ENCODE data around the gene REC114.

The REC114 gene

GRCh38 chr15:73600413-73601335 lies 157.7 kb downstream of the REC114 start:
- TF ChIP-seq TAF1 (IDR thresholded peaks at IDR 0.05; ENCODE audit: borderline replicate concordance, insufficient read depth, low read length) (no peak), SIN3A (IDR thresholded peaks at IDR 0.05; ENCODE audit: borderline replicate concordance, insufficient read depth, low read length) (no peak), POLR2AphosphoS5 (IDR thresholded peaks at IDR 0.05; ENCODE audit: low read depth, low read length) (no peak), FOXP2 (optimal IDR thresholded peaks at IDR 0.05; ENCODE audit: borderline replicate concordance, extremely low read depth, extremely low read length, insufficient read depth) (no peak), REST (IDR thresholded peaks at IDR 0.05; ENCODE audit: insufficient read depth in 1 of 2, low read depth in 2 of 2, low read length in 2 of 2) (no peak)

GRCh38 chr15:73601451-73602445 lies 158.8 kb downstream of the REC114 start:
- no peak for TF ChIP-seq TAF1 (IDR thresholded peaks at IDR 0.05; ENCODE audit: borderline replicate concordance, insufficient read depth, low read length)
- peak; percentile 86; the same call in 1 of the 2 replicates for TF ChIP-seq SIN3A (IDR thresholded peaks at IDR 0.05; ENCODE audit: borderline replicate concordance, insufficient read depth, low read length)
- TF ChIP-seq FOXP2 (optimal IDR thresholded peaks at IDR 0.05; ENCODE audit: borderline replicate concordance, extremely low read depth, extremely low read length, insufficient read depth): peak; percentile 24
- TF ChIP-seq POLR2AphosphoS5 (IDR thresholded peaks at IDR 0.05; ENCODE audit: low read depth, low read length): 0 out of 2 replicates have a peak, but pooled peaks have one; percentile 29

GRCh38 chr15:73602446-73602843 lies 159.5 kb downstream of the REC114 start:
- TF ChIP-seq SIN3A (IDR thresholded peaks at IDR 0.05; ENCODE audit: borderline replicate concordance, insufficient read depth, low read length): no peak

GRCh38 chr15:73602992-73603391 lies 160.0 kb downstream of the REC114 start:
- TF ChIP-seq REST (IDR thresholded peaks at IDR 0.05; ENCODE audit: insufficient read depth in 1 of 2, low read depth in 2 of 2, low read length in 2 of 2): no peak
- TF ChIP-seq POLR2AphosphoS5 (IDR thresholded peaks at IDR 0.05; ENCODE audit: low read depth, low read length): no peak
- TF ChIP-seq SIN3A (IDR thresholded peaks at IDR 0.05; ENCODE audit: borderline replicate concordance, insufficient read depth, low read length): no peak
- TF ChIP-seq TAF1 (IDR thresholded peaks at IDR 0.05; ENCODE audit: borderline replicate concordance, insufficient read depth, low read length): no peak
- no peak for TF ChIP-seq FOXP2 (optimal IDR thresholded peaks at IDR 0.05; ENCODE audit: borderline replicate concordance, extremely low read depth, extremely low read length, insufficient read depth)

- TF ChIP-seq REST (IDR thresholded peaks at IDR 0.05; ENCODE audit: insufficient read depth in 1 of 2, low read depth in 2 of 2, low read length in 2 of 2) (no peak), FOXP2 (optimal IDR thresholded peaks at IDR 0.05; ENCODE audit: borderline replicate concordance, extremely low read depth, extremely low read length, insufficient read depth) (no peak), POLR2AphosphoS5 (IDR thresholded peaks at IDR 0.05; ENCODE audit: low read depth, low read length) (no peak), TAF1 (IDR thresholded peaks at IDR 0.05; ENCODE audit: borderline replicate concordance, insufficient read depth, low read length) (no peak), SIN3A (IDR thresholded peaks at IDR 0.05; ENCODE audit: borderline replicate concordance, insufficient read depth, low read length) (no peak)
Observed at GRCh38 chr15:73604477-73604876, 161.5 kb downstream of the REC114 start.

All from PFSK-1 (cell line).